HepG2 (cell line): ENCODE data around the gene HLF. TPM values are rescaled to one million over a fixed set of nuclear protein-coding genes. Genes with fewer than 3 reads are reported as not detected.

ENCODE experiments used
- AHR ChIP-seq: IDR thresholded peaks from 2 replicates; pipeline ENCODE4 v1.6.1; 2018; ENCODE audit warnings: missing genetic modification reagents, missing compliant biosample characterization
- RXRA ChIP-seq: sonication (generic); formaldehyde crosslinking; IDR thresholded peaks from 2 replicates; pipeline ENCODE4 v1.5.1; 2020; ENCODE audit warnings: missing genetic modification reagents
- SATB2 ChIP-seq: sonication (generic); formaldehyde crosslinking; IDR thresholded peaks from 2 replicates; pipeline ENCODE4 v1.5.0; 2020; ENCODE audit warnings: missing genetic modification reagents
- SP140L ChIP-seq: sonication (generic); formaldehyde crosslinking; IDR thresholded peaks from 2 replicates; pipeline ENCODE4 v1.4.0; 2020; ENCODE audit warnings: missing genetic modification reagents, borderline replicate concordance
- TBX2 ChIP-seq: sonication (generic); formaldehyde crosslinking; IDR thresholded peaks from 2 replicates; pipeline ENCODE4 v1.5.0; 2020; ENCODE audit warnings: missing genetic modification reagents, mild to moderate bottlenecking, borderline replicate concordance
- TERF1 ChIP-seq: sonication (generic); formaldehyde crosslinking; IDR thresholded peaks from 2 replicates; pipeline ENCODE4 v1.8.0; 2022; ENCODE audit warnings: mild to moderate bottlenecking, missing genetic modification reagents, moderate library complexity
- YEATS2 ChIP-seq: sonication (generic); formaldehyde crosslinking; IDR thresholded peaks from 2 replicates; pipeline ENCODE4 v1.4.0; 2020; ENCODE audit warnings: missing genetic modification reagents, borderline replicate concordance
- ZBTB40 ChIP-seq, 2 experiments: fragments of 450-650 bp in 1 of 2; sonication (generic) in 1 of 2; formaldehyde crosslinking in 1 of 2; IDR thresholded peaks; 2 replicates each; pipeline versions ENCODE4 v1.6.1 to v1.8.0; 2016 to 2022; ENCODE audit warnings: antibody characterized with exemption in 1 of 2, mild to moderate bottlenecking in 1 of 2, missing genetic modification reagents in 1 of 2
- ZNF142 ChIP-seq: sonication (generic); formaldehyde crosslinking; IDR thresholded peaks from 2 replicates; pipeline ENCODE4 v1.4.0; 2020; ENCODE audit warnings: missing genetic modification reagents
- ZNF264 ChIP-seq: sonication (generic); formaldehyde crosslinking; IDR thresholded peaks from 2 replicates; pipeline ENCODE4 v1.4.0; 2020; ENCODE audit warnings: missing genetic modification reagents
- ZNF33B ChIP-seq: sonication (generic); formaldehyde crosslinking; IDR thresholded peaks from 2 replicates; pipeline ENCODE4 v1.5.1; 2020; ENCODE audit warnings: mild to moderate bottlenecking, missing genetic modification reagents
- polyA plus RNA-seq, 8 experiments: library from polyadenylated mRNA; depleted of rRNA in 3 of 8; stranded (reverse) in 7 of 8; unstranded in 1 of 8; fragments of >200 nt; fragmentation: Illumina TruSeq in 4 of 8; extraction: Trizol in 4 of 8; gene quantifications; 2 replicates each; pipeline versions ENCODE4 v1.2.1 to v1.2.3, GENCODE V29; 2011 to 2016; ENCODE audit warnings: low read depth in 4 of 8, missing spikeins in 1 of 8, mixed read lengths in 1 of 8; ENCODE audit not compliant: insufficient read depth in 1 of 8
- total RNA-seq, 5 experiments: library from RNA; depleted of rRNA; stranded (reverse); fragments of >200 nt; fragmentation: Illumina TruSeq; extraction: Trizol; gene quantifications; 2 replicates each; pipeline ENCODE4 v1.2.3, GENCODE V29; 2016; ENCODE audit warnings: low read depth in 1 of 5

Gene HLF
- total and polyA plus RNA-seq, 2 of the 13 experiments (the other 11 are each of a cell fraction or from before 2014, with no cell fraction given), result 202 to 346 TPM

- TF ChIP-seq ZNF142 (CRISPR knock-in tag) (peak; percentile 91), TERF1 (CRISPR knock-in tag) (no peak), RXRA (CRISPR knock-in tag) (peak; percentile 97; the same call in 1 of the 2 replicates), SP140L (0 out of 2 replicates have a peak, but pooled peaks have one; percentile 68), AHR (CRISPR knock-in tag) (no peak; the same call in 1 of the 2 replicates), ZNF264 (CRISPR knock-in tag) (0 out of 2 replicates have a peak, but pooled peaks have one; percentile 50), ZBTB40 (IDR thresholded peaks at IDR 0.05) (no peak), ZBTB40 (CRISPR knock-in tag; IDR thresholded peaks at IDR 0.05) (peak; percentile 15; the same call in 1 of the 2 replicates), TBX2 (CRISPR knock-in tag) (peak; percentile 98), SATB2 (CRISPR knock-in tag) (peak; percentile 89), YEATS2 (CRISPR knock-in tag) (peak; percentile 51; the same call in 1 of the 2 replicates), ZNF33B (peak; percentile 72; the same call in 1 of the 2 replicates)
These were observed 22.2 kb downstream of the HLF start (continued) for GRCh38 chr17:55286681-55287589.
